OCI-LY1 (cell line): ENCODE data around the gene GPR39.

Experiments
- H2AFZ ChIP-seq: fragments of 200-600 bp; sonication (generic), shearing (Covaris generic); 2 replicates; pipeline ENCODE4 v1.6.0; 2014; ENCODE audit warnings: antibody characterized with exemption, mild to moderate bottlenecking, low read length
- H3F3A ChIP-seq: fragments of 200-600 bp; sonication (generic), shearing (Covaris generic); 2 replicates; pipeline ENCODE4 v1.6.0; 2014; ENCODE audit warnings: mild to moderate bottlenecking, antibody characterized with exemption, low read length, moderate library complexity; ENCODE audit not compliant: insufficient read depth
- H3K27ac ChIP-seq: fragments of 200-600 bp; sonication (generic); 2 replicates; pipeline ENCODE4 v1.5.1; 2014; ENCODE audit warnings: low read length, mixed run types, mild to moderate bottlenecking, low read depth; ENCODE audit not compliant: poor library complexity, severe bottlenecking
- H3K27me3 ChIP-seq: fragments of 200-600 bp; sonication (generic); 2 replicates; pipeline ENCODE4 v1.6.0; 2014; ENCODE audit warnings: antibody characterized with exemption, mild to moderate bottlenecking, low read length, moderate library complexity; ENCODE audit not compliant: insufficient read depth
- H3K36me3 ChIP-seq: fragments of 200-600 bp; sonication (generic); 2 replicates; pipeline ENCODE4 v1.6.1; 2014; ENCODE audit warnings: mild to moderate bottlenecking, antibody characterized with exemption, low read length, moderate library complexity, mixed read lengths; ENCODE audit not compliant: insufficient read depth
- H3K4me1 ChIP-seq: fragments of 200-600 bp; sonication (generic); 2 replicates; pipeline ENCODE4 v1.5.1; 2014; ENCODE audit warnings: mild to moderate bottlenecking, low read length, moderate library complexity; ENCODE audit not compliant: insufficient read depth, severe bottlenecking
- H3K4me2 ChIP-seq: fragments of 200-600 bp; sonication (generic), shearing (Covaris generic); 2 replicates; pipeline ENCODE4 v1.6.1; 2014; ENCODE audit warnings: low read length
- H3K4me3 ChIP-seq: fragments of 200-600 bp; sonication (generic); 2 replicates; pipeline ENCODE4 v1.5.1; 2014; ENCODE audit warnings: low read length, low read depth, mild to moderate bottlenecking, mixed read lengths; ENCODE audit not compliant: poor library complexity, severe bottlenecking
- H3K79me2 ChIP-seq: fragments of 200-600 bp; shearing (Covaris generic); 2 replicates; pipeline ENCODE4 v1.6.1; 2016; ENCODE audit warnings: mixed run types, low read length, mixed read lengths; ENCODE audit not compliant: insufficient read depth
- H3K9ac ChIP-seq: fragments of 200-600 bp; sonication (generic), shearing (Covaris generic); 2 replicates; pipeline ENCODE4 v1.6.1; 2014; ENCODE audit warnings: mild to moderate bottlenecking, low read length, mixed read lengths
- H3K9me2 ChIP-seq: fragments of 200-600 bp; sonication (generic), shearing (Covaris generic); 2 replicates; pipeline ENCODE4 v1.6.1; 2014; ENCODE audit warnings: low read depth, mild to moderate bottlenecking, low read length, mixed read lengths
- H3K9me3 ChIP-seq: fragments of 200-600 bp; shearing (Covaris generic); 2 replicates; pipeline ENCODE4 v1.6.1; 2014; ENCODE audit warnings: low read length, mixed read lengths
- H4K20me1 ChIP-seq: fragments of 200-600 bp; sonication (generic), shearing (Covaris generic); 2 replicates; pipeline ENCODE4 v1.6.0; 2016; ENCODE audit warnings: mild to moderate bottlenecking, low read length; ENCODE audit not compliant: insufficient read depth
- CTCF ChIP-seq: fragments of 200-600 bp; sonication (generic), shearing (Covaris generic); IDR thresholded peaks from 2 replicates; pipeline ENCODE4 v1.5.1; 2017; ENCODE audit warnings: mild to moderate bottlenecking, antibody characterized with exemption, low read length, moderate library complexity, mixed read lengths
- EZH2 ChIP-seq: fragments of 200-600 bp; sonication (generic), shearing (Covaris generic); IDR thresholded peaks from 2 replicates; pipeline ENCODE4 v1.8.0; 2017; ENCODE audit warnings: borderline replicate concordance, mixed run types, mild to moderate bottlenecking, antibody characterized with exemption, low read length, moderate library complexity, mixed read lengths

GPR39 gene

DNA sequence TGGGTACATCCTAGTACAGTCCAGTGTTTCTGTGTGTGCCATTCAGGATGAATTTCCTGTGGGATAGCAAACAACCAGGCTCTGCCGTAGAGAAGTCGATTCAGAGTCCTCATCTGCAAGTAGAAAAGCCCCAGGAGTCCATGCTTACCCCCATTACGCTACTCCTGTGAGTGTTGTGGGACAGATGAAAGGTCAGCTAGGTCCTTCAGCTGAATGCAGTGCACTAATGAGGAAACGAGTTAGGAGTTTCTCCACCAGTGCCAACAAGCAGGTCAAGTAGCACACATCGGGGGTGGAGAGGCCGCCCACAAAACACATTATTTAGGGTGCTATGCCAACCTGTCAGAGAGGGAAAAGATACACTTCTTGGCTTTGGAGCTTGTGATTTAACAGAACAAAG is 2.5 kb upstream of the GPR39 start:
- Histone ChIP-seq H3K4me3 (no peak overlapping the region), H3K27ac (no peak overlapping the region), H3K9ac (no peak overlapping the region), H3K79me2 (no peaks in the 10 kb centered on the region), H3K9me2 (no peaks in the 10 kb centered on the region), H4K20me1 (no peaks in the 10 kb centered on the region), H2AFZ (no peak overlapping the region), H3K27me3 (no peaks in the 10 kb centered on the region), H3K4me1 (no peaks in the 10 kb centered on the region), H3F3A (no peaks in the 10 kb centered on the region), H3K9me3 (no peaks in the 10 kb centered on the region), H3K4me2 (no peak overlapping the region), H3K36me3 (no peaks in the 10 kb centered on the region)
- TF ChIP-seq EZH2 (no peak), CTCF (no peak)

DNA sequence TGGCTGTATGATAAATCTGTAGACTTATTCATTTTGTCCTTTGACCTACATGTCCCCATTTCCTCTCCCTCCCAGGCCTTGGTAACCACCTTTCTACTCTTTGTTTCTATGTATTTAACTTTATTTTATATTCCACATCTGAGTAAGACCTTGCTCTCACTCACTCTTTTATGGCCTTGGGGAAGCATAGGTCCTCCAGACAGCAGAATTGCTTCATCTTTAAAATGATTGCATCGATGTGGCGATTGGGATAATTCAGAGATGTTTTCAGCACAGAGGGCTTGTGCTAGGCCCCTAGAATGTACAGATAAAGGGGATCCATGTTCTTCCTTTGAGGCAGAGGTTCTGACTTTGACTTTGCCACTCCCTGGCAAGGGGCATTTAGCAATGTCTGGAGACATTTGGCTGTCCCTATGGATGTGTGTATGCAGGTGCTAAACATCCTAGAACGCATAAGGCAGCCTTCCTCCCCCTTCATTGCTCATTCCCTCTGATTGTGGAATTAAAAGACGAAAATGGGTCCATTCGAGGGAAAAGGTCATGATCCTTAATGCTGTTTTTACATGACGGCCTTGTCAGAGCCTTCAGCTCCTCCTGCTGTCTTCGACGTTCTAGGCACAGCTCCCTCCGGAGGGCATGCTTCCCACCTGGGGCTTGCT is 1.2 kb upstream of the GPR39 start:
- Histone ChIP-seq H3K4me2 (no peak overlapping the region), H3K27ac (no peak overlapping the region), H3F3A (no peaks in the 10 kb centered on the region), H3K4me3 (no peak overlapping the region), H3K9ac (no peak overlapping the region), H3K9me2 (no peaks in the 10 kb centered on the region), H3K36me3 (no peaks in the 10 kb centered on the region), H3K27me3 (no peaks in the 10 kb centered on the region), H4K20me1 (no peaks in the 10 kb centered on the region), H2AFZ (no peak overlapping the region), H3K9me3 (no peaks in the 10 kb centered on the region), H3K4me1 (no peaks in the 10 kb centered on the region), H3K79me2 (no peaks in the 10 kb centered on the region)
- TF ChIP-seq EZH2 (no peak), CTCF (no peak)

DNA sequence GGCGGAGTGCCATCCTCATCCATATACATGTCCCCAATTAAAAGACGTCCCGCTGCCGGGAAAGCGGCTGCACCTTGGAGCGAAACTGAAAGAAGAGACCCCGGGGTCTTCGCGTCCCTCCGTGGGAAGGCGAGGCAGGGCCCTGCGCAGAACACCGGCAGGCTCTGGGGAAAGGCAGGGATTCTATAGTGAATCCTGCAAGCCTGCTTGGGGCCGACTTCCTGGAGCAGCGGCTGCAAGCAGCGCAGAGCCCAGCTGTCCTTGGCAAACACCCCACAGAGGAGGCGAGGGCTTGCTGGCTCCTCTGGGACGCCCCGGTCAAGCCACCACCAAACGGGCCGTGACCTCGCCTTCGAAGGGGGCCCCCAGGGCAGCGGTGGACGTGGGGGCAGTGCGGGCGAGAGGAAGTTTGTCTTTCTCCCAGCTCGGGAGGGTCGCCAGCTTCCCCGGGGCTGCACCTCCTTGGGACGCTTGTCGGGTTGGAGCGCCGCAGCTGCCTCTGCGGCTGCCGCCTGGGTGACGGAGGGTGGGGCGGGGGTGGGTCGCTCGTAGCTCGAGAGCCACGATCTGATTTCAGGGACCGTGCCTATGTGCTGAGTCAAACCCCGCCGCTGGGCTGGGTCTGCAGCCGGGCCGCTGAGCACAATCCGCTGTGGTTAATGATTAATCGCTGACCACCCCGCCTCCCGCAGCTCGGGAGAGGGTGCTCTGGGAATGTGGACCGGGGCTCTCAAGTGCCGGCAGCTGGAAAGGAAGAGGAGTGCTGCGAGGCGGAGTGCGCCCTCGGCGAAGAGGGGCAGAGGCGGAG is 486 bp upstream of the GPR39 start:
- Histone ChIP-seq H3K9me3 (no peaks in the 10 kb centered on the region), H3K27me3 (no peaks in the 10 kb centered on the region), H3K27ac (no peak overlapping the region), H3F3A (no peaks in the 10 kb centered on the region), H3K4me2 (peak overlapping the region; percentile 25; the same call in 1 of the 2 replicates), H4K20me1 (no peaks in the 10 kb centered on the region), H3K9me2 (no peaks in the 10 kb centered on the region), H3K79me2 (no peaks in the 10 kb centered on the region), H2AFZ (no peak overlapping the region), H3K9ac (no peak overlapping the region), H3K4me1 (no peaks in the 10 kb centered on the region), H3K36me3 (no peaks in the 10 kb centered on the region), H3K4me3 (peak overlapping the region; percentile 30)
- no peak for TF ChIP-seq EZH2
- no peak for TF ChIP-seq CTCF
